ENCODE measurements around the gene MTHFD1L. TPM values are rescaled to one million over a fixed set of nuclear protein-coding genes. Genes with fewer than 3 reads are reported as not detected.
A peak's percentile ranks its signal among the peaks of the same experiment; 100 is the strongest.

MTHFD1L gene
- total and polyA plus RNA-seq, 4 donors = 7.6 to 34.9 (median 11.0) TPM

- H3K4me3 ChIP-seq = no peak overlapping the region
- H3K27me3 ChIP-seq (ENCODE audit: control insufficient read depth in 3 of 3, insufficient read depth in 3 of 3, low read length in 2 of 3) = no peaks in the 10 kb centered on the region
- peaks cover 6 to 45% (median 24%) of the 10 kb centered on the region in 5 donors for H3K4me1 ChIP-seq (ENCODE audit: control insufficient read depth in 5 of 5, insufficient read depth in 5 of 5, low read length in 5 of 5)
- WGBS, 2 donors = 62 to 72% methylated on average over 8 of the region's 8 CpGs
- H3K9ac ChIP-seq (ENCODE audit: insufficient read depth in 1 of 2, low read length in 2 of 2) = peak overlapping the region in 1 of 2 donors; percentile 61
- no peak for TF ChIP-seq CTCF (IDR thresholded peaks at IDR 0.05; ENCODE audit: control extremely low read depth, extremely low read depth)
- H3K9me3 ChIP-seq (ENCODE audit: control insufficient read depth in 4 of 4, insufficient read depth in 3 of 4, low read length in 3 of 4) = peaks cover 0 to 3% (median 2%) of the 10 kb centered on the region in 4 donors
- no peak for ATAC-seq (ENCODE audit: insufficient read depth, low FRiP score)
- peak overlapping the region in 1 of 2 donors; percentile 40 for H3K27ac ChIP-seq (ENCODE audit: low read depth in 1 of 2, low read length in 1 of 2)
- DNase-seq = peak; percentile 83 to 94 (median 92)
- H3K36me3 ChIP-seq (ENCODE audit: control insufficient read depth in 4 of 4, insufficient read depth in 4 of 4, low read length in 4 of 4) = no peaks in the 10 kb centered on the region
Observed at GRCh38 chr6:151071295-151071694, 205.8 kb downstream of the MTHFD1L start.

GRCh38 chr6:151073146-151073545, 207.6 kb downstream of the MTHFD1L start:
- 74 to 80% methylated on average over 4 of the region's 4 CpGs for WGBS, 2 donors
- no peak for ATAC-seq (ENCODE audit: insufficient read depth, low FRiP score)
- Histone ChIP-seq H3K9ac (ENCODE audit: insufficient read depth in 1 of 2, low read length in 2 of 2) (no peak overlapping the region), H3K27ac (ENCODE audit: low read depth in 1 of 2, low read length in 1 of 2) (no peak overlapping the region), H3K9me3 (ENCODE audit: control insufficient read depth in 4 of 4, insufficient read depth in 3 of 4, low read length in 3 of 4) (peaks cover 0 to 6% (median 2%) of the 10 kb centered on the region in 4 donors), H3K4me3 (no peak overlapping the region), H3K27me3 (ENCODE audit: control insufficient read depth in 3 of 3, insufficient read depth in 3 of 3, low read length in 2 of 3) (no peaks in the 10 kb centered on the region), H3K36me3 (ENCODE audit: control insufficient read depth in 4 of 4, insufficient read depth in 4 of 4, low read length in 4 of 4) (no peaks in the 10 kb centered on the region), H3K4me1 (ENCODE audit: control insufficient read depth in 5 of 5, insufficient read depth in 5 of 5, low read length in 5 of 5) (peaks cover 2 to 36% (median 21%) of the 10 kb centered on the region in 5 donors)
- TF ChIP-seq CTCF (IDR thresholded peaks at IDR 0.05; ENCODE audit: control extremely low read depth, extremely low read depth) = no peak
- no peak for DNase-seq

- no peak for TF ChIP-seq CTCF (IDR thresholded peaks at IDR 0.05; ENCODE audit: control extremely low read depth, extremely low read depth)
- Histone ChIP-seq H3K27ac (ENCODE audit: low read depth in 1 of 2, low read length in 1 of 2) (no peak overlapping the region), H3K9ac (ENCODE audit: insufficient read depth in 1 of 2, low read length in 2 of 2) (no peak overlapping the region), H3K9me3 (ENCODE audit: control insufficient read depth in 4 of 4, insufficient read depth in 3 of 4, low read length in 3 of 4) (peaks cover 0 to 8% (median 2%) of the 10 kb centered on the region in 4 donors), H3K27me3 (ENCODE audit: control insufficient read depth in 3 of 3, insufficient read depth in 3 of 3, low read length in 2 of 3) (no peaks in the 10 kb centered on the region), H3K36me3 (ENCODE audit: control insufficient read depth in 4 of 4, insufficient read depth in 4 of 4, low read length in 4 of 4) (no peaks in the 10 kb centered on the region), H3K4me3 (no peak overlapping the region), H3K4me1 (ENCODE audit: control insufficient read depth in 5 of 5, insufficient read depth in 5 of 5, low read length in 5 of 5) (peaks cover 2 to 34% (median 15%) of the 10 kb centered on the region in 5 donors)
- ATAC-seq (ENCODE audit: insufficient read depth, low FRiP score) (no peak), DNase-seq (no peak)
- WGBS, 2 donors = 42 to 72% methylated on average over 1 of the region's 1 CpG
Observed at GRCh38 chr6:151073701-151074100, 208.2 kb downstream of the MTHFD1L start.

GRCh38 chr6:151075005-151075404, 209.5 kb downstream of the MTHFD1L start:
- WGBS, 2 donors = 98 to 99% methylated on average over 3 of the region's 3 CpGs
- TF ChIP-seq CTCF (IDR thresholded peaks at IDR 0.05; ENCODE audit: control extremely low read depth, extremely low read depth) = no peak
- Histone ChIP-seq H3K9ac (ENCODE audit: insufficient read depth in 1 of 2, low read length in 2 of 2) (no peak overlapping the region), H3K27me3 (ENCODE audit: control insufficient read depth in 3 of 3, insufficient read depth in 3 of 3, low read length in 2 of 3) (no peaks in the 10 kb centered on the region), H3K27ac (ENCODE audit: low read depth in 1 of 2, low read length in 1 of 2) (no peak overlapping the region), H3K4me3 (no peak overlapping the region), H3K9me3 (ENCODE audit: control insufficient read depth in 4 of 4, insufficient read depth in 3 of 4, low read length in 3 of 4) (peaks cover 0 to 8% (median 2%) of the 10 kb centered on the region in 4 donors), H3K4me1 (ENCODE audit: control insufficient read depth in 5 of 5, insufficient read depth in 5 of 5, low read length in 5 of 5) (peaks cover 0 to 21% (median 3%) of the 10 kb centered on the region in 5 donors), H3K36me3 (ENCODE audit: control insufficient read depth in 4 of 4, insufficient read depth in 4 of 4, low read length in 4 of 4) (peaks cover 0 to 2% (median 0%) of the 10 kb centered on the region in 4 donors)
- no peak for DNase-seq
- no peak for ATAC-seq (ENCODE audit: insufficient read depth, low FRiP score)
